SKM-1 (cell line): ENCODE results near the gene TCERG1L.
"Not testable (repeated sequence)": the region's sequence is repeated elsewhere in the genome, so short reads cannot be mapped to it uniquely, and the experiment has no call there.

Source experiments
- DNase-seq: peaks from one replicate; lab custom pipeline; 2025; ENCODE audit not compliant: unreplicated experiment; lab: John Stamatoyannopoulos, UW

TCERG1L gene

GRCh38 chr10:131091682-131092081 lies 219.8 kb downstream of the TCERG1L start:
- no peak for DNase-seq

GRCh38 chr10:131090761-131091661 lies 220.5 kb downstream of the TCERG1L start:
- DNase-seq: no peak

DNA sequence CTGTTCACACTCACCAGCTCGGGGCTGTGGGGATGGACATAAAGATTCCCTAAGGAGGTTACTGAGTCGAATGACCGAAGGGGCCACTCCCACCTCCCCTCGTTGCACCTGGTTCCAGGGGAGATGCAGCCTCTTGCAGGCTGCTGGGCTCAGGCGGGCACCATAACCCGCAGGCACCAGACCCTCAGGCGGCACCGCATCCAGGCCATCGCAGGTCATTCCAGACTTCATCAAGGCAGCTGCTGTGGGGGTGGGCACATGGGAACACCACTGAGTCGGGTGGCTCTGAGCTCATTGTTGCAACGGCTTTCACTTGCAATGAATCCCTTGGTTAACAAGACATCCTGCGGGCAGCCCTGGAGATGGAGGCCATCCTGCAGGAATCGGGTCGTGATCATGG lies 221.7 kb downstream of the TCERG1L start:
- DNase-seq: no peak

DNA sequence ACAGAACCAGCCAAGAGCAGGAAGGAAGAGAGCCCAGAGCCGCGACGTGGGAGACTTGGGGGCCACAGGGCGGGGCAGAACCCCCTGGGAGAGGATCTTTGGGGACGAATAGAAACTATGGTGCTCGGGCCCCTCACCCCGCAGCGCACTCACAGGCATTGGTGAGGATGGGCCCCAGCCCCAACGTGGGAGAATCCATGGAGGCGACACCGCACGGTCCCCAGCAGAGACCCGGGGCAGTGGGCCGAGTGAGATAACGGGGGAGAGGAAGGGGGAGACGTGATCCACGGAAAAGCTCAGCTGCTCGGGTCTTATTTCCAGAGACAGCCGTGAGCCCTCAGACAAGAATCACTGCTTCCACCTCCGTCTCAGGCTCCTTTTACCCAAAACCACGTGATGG lies 222.4 kb downstream of the TCERG1L start:
- no peak for DNase-seq

GRCh38 chr10:131088619-131089018 lies 222.9 kb downstream of the TCERG1L start:
- no peak for DNase-seq

DNA sequence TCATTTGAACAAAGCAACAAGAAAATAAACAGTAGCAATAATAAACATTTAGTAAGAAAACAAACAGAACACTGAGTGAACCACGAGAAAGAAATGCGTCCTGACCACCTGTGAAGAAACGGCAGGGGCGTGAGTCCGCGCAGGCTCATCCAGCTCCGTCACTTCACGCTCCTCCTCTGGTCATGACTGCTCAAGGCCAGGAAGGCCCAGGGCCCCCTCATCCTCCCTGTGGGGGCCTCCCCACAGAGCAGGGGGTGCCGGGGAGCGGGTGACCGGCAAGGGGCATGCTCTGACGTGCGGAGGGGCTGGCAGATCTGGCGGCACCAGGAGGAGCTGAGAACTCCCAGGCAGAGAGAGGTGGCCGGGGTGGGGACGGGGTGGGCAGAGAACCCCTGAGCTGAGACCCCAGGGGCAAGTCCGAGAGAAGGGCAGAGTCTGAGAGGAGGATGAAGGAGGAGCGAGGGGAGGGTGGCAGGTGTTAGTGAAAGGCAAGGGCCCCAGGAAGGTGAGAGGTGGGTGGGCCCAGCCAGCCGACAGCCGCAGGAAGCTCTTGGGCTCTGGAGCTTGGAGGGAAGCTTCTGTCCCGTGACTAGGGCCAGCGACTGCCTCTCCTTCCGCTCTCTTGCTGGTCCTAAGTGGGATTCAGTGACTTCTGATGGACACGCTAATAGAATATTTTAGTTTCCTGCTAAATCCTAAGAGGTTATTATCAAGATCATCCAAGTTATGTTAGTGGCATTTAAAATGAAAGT lies 223.9 kb downstream of the TCERG1L start:
- no peak for DNase-seq

DNA sequence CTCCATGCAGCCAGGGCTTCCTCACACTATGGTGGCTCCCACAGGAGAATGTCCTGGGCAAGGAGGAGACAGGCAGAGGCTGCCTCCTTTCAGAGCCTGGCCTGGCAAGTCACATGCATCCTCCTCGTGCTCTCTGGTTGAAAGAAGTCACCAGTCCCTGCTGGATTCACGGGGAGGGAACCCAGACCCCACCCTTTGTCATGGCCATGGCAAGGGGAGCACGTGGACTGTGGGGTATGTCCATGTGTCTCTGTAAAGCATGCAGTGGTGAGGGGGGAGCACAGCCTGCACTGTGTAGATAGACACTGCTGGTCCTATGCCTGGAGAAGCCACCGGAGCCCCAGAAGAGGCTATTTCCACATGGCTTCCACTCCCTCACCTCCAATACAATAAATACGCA lies 225.0 kb downstream of the TCERG1L start:
- DNase-seq: no peak

GRCh38 chr10:131086094-131086493 lies 225.4 kb downstream of the TCERG1L start:
- no peak for DNase-seq

- DNase-seq: no peak
Observed at GRCh38 chr10:131085091-131085860, 226.2 kb downstream of the TCERG1L start.

DNA sequence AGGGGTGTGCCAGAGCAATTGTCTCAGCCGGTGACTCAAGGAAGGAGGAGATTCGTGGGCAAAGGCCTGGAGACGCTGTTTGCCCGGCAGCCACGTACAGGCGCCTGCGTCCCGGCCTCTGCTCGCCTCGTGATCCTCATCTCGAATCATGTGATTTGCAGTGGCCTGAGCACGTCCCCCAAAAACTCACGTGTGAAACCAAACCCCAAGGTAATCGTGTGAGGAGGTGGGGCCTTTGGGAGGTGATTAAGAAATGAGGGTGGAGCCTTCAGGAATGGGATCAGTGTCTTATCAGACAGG lies 226.8 kb downstream of the TCERG1L start:
- DNase-seq: no peak

DNA sequence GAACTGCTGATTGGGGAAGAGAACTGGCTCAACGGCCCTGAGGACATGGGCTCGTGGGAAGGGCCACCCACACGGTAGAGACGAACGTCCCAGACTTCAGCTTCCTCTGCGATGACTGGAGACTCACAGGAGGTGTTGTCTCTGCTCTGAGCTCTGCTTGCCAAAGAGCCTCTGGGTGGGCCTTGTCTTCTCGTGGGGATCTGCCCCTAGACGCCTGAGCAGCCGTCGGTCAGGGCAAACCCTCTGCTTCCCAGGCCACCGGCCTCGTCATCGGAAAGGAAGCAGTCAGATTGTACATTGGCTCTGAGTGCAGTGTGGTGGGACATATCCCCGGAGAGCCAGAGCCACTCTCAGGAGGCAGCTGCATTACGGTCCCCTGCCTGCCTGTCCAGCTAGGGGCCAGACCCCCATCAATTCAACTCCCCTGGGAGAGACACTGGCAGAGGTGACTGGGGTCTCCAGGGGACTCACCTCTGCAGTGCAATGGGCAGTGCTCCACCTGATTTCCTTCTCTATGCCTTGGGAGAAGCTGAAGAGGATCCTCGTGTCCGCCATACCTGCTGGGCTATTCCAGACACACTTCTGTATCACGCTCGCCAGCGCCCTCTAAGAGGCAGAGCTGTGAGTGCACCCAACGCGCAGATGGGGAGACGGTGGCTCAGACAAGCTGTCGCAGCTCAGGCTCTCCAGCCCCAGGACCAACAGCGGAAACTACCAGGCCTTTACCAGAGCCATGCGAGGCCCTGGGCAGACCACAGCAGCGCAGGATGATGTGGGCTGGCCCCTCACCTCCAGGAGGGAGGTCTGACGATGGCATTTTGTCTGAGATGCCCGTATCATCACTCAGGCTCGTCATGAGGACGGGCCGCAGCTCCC lies 227.4 kb downstream of the TCERG1L start:
- DNase-seq: no peak

DNA sequence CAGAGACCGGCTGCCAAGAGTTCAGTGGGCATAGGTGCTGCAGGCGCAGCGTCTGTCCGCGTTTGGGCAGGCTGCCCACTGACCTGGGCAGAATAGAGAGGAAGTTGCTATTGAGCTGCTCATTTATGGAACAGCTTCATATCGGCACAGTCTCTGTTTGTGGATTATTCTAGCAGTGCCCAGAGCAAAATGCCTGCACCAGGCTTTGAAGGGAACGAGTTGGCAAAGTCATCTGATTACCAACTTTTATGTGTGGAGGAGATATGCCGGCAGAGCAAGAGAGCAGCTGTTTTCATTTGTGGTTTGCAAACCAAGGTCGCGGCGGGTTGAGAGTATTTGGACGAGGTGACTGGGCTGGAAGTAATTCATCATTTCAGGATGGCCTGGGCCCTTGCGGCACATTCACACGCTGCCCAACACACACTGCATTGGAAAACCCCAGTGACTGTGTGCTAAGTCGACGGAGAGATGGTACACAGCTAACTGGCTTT lies 228.5 kb downstream of the TCERG1L start:
- DNase-seq: no peak

DNA sequence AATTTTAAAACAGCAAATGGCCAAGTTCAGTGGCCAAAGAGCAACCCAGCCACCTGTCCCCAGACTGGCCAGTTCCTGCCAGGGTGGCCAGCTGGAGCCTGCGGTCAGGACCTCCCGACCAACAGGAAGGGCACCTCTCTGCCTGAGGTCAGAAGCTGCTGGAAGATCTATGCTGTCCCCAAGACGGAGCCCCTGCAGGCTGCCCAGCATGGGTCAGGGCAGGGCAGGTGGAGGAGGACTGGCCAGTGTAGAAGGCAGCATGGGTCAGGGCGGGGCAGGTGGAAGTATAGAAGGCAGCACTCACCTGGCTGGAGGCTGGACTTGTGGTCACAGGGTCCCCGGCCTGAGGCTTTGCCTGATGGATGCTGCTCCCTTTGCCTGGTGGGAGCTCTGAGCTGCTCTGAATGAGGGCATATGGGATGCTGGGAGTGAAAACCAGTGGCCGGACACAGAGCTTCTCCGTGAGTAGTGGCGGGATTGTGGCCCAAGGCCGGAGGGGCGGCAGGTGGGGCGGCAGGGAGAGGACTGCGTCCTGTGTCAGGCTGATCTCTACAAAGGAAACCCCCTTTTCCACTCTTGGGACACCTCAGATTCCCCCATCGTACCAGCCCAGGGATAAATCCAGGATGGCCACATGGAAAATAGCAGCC lies 229.2 kb downstream of the TCERG1L start:
- DNase-seq: no peak

GRCh38 chr10:131081786-131082185 lies 229.7 kb downstream of the TCERG1L start:
- no peak for DNase-seq

DNA sequence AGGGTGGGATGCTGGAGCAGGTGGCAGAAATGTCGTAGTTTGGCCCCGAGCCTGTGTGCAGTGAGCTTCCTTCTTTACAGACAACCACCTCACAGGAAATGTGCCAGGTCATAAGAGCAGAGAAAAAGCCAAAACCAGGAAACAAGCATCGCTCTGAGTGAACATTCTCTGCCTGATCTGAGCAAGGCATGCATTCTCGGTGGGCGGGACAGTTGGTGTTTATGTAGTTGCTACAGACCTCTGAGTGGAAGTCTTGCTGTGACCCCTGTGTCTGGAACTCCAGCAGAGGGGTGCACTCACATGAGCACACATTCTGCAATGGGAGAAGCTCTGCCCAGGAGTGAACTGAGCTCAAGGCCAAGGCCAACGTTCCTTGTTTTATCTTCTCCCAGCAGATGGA lies 230.1 kb downstream of the TCERG1L start:
- DNase-seq: no peak

DNA sequence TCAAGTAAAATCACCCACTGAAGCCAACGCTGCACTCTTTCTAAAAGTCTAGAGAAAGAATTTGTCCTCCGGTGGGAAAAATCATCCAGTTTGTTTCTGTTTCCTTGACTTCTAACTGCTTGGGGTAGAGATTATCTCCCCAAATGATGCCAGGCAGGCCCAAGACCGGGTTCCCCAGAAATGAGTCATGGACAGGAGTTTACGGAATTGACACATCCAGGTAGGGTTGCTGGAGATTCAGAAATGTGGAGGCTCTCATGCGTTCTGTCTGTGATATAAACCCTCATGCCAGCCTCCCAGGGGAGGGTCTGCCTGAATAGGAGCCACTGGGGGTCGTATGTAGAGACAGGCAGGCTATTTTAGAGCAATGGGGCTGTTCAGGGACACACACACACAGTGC lies 230.9 kb downstream of the TCERG1L start:
- no peak for DNase-seq

DNA sequence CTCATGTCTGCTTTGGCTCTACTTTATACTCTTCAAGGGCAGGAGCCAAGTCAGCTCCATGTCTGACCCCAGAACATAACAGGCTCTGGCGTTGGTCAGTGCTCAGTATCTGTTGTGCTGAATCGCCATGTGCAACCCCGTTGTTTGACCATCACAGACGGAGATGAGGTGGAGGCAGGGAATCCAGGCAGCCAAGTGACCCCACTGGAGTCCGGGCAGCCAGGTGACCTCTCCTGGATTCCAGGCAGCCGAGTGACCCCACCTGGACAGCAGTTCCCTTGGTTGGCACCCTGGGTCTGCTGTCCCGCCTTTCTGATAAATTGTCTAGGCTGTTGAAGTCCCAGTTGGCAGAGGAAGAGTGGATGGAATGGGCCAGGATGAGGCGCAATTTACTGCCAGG lies 232.2 kb downstream of the TCERG1L start:
- DNase-seq: no peak

DNA sequence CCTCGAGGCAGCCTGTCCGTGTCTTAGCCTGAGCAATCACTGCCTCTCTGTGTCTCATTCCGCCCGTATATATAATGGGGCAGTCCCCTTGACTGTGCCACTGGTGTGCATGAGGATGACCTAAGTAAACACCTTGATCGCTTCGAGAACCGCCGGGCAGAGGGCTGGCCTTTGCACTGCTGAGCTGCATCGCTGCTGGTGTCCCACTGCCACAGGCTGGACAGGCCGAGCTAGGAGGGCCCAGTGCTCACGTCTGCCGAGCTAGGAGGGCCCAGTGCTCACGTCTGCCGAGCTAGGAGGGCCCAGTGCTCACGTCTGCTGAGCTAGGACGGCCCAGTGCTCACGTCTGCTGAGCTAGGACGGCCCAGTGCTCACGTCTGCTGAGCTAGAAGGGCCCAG lies 232.6 kb downstream of the TCERG1L start:
- not testable (repeated sequence) for DNase-seq

DNA sequence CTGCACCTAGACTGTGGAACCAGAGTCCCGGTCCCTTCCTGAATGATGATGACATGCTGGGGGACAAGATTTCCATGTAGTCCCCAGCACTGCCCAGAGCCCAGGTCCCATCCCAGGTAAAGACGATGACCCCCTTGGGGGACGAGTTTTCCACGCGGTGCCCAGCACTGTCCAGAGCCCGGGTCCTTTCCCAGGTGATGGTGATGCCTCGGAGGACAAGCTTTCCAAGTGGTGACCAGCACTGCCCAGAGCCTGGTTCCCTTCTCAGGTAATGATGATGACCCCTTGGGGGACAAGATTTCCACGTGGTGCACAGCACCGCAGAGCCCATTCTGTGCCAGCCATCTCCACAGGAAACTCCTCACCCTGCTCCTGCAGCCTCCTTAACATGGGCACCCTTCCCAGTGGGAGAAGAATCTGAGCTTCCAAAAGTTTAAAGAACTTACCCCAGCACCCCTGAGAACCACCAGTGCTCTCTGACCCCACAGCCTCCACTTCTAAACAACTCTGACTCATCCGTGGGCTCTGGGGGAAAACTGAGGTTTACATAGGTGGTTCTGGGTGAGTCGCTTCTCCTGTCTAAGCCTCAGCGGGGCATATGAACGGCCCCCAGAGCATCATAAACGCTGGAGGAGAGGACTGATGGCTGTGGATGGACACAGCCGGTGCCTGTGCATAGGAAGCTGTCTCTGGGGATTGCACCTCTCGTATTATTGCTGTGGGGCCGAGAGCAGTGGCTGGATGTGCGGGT lies 233.2 kb downstream of the TCERG1L start:
- no peak for DNase-seq
